Endothelial cell of umbilical vein (primary cell): ENCODE results near the gene DENND2A.

Source experiments
- CTCF ChIP-seq, 2 donors: IDR thresholded peaks; 1 replicate in 1 of 2; 2 replicates in 1 of 2; pipeline ENCODE4 v1.5.1; 2011; ENCODE audit warnings: low read length in 2 of 2, mild to moderate bottlenecking in 2 of 2, moderate library complexity in 2 of 2, control low read depth in 1 of 2, inconsistent platforms in 1 of 2, low read depth in 1 of 2; ENCODE audit not compliant: insufficient read depth in 1 of 2; ENCODE audit errors: extremely low read depth in 1 of 2
- FOS ChIP-seq: IDR thresholded peaks from 2 replicates; pipeline ENCODE4 v1.6.1; 2011; ENCODE audit warnings: mild to moderate bottlenecking, low read length, moderate library complexity, borderline replicate concordance; ENCODE audit not compliant: insufficient read depth
- GATA2 ChIP-seq: IDR thresholded peaks from 2 replicates; pipeline ENCODE4 v1.7.0; 2011; ENCODE audit warnings: low read depth, mild to moderate bottlenecking, moderate library complexity, mixed read lengths, low read length; ENCODE audit not compliant: insufficient read length, insufficient read depth
- MYC ChIP-seq: IDR thresholded peaks from one replicate; pipeline ENCODE4 v1.6.1; 2011; ENCODE audit warnings: mild to moderate bottlenecking, low read depth, low read length
- POLR2A ChIP-seq: IDR thresholded peaks from 2 replicates; pipeline ENCODE4 v1.6.1; 2012; ENCODE audit warnings: low read depth, mild to moderate bottlenecking, control low read depth, low read length

- no peak for TF ChIP-seq FOS
- no peak for TF ChIP-seq POLR2A
- peak; percentile 65 to 74 for TF ChIP-seq CTCF (IDR thresholded peaks at IDR 0.05; ENCODE audit: extremely low read depth in 1 of 2, insufficient read depth in 1 of 2, low read depth in 1 of 2, low read length in 2 of 2)
- TF ChIP-seq GATA2, result no peak
- TF ChIP-seq MYC, result no peak
Observed at GRCh38 chr7:140653319-140654108, 12.9 kb upstream of the DENND2A start.
